NCI-H1092 (cell line): ENCODE data around the gene CSTA.

ENCODE experiments used
- DNase-seq: peaks from one replicate; lab custom pipeline; 2025; lab: John Stamatoyannopoulos, UW

CSTA gene, protein sequence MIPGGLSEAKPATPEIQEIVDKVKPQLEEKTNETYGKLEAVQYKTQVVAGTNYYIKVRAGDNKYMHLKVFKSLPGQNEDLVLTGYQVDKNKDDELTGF

GRCh38 chr3:122324871-122325323 is at the start of gene CSTA:
Gene CSTA (plus strand): TSS chr3:122325248. CDS start chr3:122325293, 45 bp downstream.
- no peak for DNase-seq

- DNase-seq: no peak
These were observed 43.2 kb upstream of the CSTA start for GRCh38 chr3:122281891-122282290.

- no peak for DNase-seq
These were observed 41.1 kb upstream of the CSTA start for GRCh38 chr3:122283796-122284445.

- DNase-seq: no peak
These were observed 40.6 kb upstream of the CSTA start for GRCh38 chr3:122284486-122284885.

DNA sequence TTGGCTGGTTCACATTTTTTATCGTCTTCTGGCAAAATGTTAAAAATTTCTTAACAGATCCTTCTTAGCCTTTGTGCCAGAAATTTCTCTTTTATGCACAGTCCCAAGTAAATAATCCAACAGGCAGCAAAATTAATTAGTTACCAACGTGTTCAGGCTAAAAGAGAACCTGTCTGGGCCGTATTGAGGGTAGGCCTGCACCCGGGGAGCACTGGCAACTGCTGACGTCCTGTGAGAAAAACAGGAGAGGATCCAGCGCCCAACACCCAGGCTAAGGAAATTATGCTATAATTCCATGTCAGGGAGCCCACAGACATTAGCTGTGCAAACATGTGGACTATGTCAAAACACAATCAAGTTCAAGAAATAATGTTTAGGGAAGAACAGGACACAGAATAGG is 30.7 kb upstream of the CSTA start:
- DNase-seq: no peak

DNA sequence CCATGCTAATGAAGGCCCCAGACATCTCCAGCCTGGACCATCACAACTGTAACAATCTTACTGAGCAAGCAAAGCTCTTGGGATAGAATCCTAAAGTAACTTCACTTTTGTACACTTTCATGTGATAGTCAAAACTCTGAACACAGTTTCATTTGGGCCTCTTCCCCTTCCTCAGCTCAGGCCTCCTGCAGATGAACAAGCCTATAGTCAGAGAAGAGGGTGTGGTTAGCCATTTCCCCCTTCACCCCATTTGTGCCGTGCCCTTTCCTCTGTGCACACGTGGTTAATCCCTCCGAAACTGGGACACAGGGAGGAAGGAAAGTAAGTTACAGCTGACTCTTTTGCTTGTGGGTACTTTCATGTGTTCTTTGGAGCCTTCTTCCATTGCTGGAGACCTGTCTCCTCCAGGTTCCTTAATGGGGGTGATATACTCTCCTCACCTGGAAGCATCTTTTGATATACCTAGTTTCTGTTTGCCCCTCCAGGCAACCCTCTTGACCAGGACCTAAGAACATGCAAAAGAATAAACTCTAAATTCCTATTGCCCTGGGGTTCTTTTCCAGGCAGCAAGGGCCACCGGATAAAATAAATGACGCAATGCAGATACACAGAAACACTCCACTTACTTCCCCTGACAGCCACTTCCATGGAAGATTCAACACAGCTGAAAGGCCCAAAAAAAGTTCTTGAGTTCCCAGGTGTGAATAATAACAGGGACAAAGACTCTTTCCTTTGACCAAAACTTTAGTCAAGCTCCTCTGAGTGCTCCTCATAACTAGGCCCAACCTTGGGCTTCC is 29.6 kb upstream of the CSTA start:
- DNase-seq: no peak

DNA sequence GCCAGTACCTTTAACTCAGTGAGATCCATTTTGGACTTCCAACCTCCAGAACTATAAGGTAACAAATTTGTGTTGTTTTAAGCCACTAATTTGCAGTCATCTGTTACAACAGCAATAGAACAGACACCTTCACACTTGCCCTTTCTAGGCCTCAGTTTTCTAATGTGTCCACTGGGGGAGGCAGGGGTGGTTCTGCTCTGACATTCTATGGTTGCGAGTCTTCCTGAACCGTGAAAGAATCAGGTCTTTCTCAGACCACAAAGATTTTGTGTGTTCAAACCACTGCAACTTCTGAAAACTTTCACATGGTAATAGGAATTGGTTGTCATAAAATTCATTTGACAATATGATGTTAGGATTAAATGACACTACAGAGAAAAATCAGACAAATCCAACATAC is 26.8 kb upstream of the CSTA start:
- no peak for DNase-seq

DNA sequence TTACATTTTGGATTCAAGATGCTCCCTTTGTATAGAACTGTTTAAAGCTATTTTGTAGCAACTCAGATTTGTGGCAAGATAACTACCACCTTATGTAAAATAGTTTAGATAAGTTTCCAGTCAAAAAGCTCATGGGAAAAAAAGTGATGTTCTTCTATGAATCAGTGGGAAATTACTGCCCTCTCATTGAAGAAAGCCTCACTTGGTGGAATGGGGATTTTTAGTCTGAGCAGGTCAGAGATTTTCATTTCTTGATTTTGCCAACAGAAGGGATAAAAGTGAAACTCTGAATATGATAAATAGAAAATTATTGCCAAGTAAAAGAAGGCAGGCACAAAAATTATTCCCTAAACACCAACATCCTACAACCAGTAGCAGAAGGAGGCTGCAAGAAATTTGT is 25.8 kb upstream of the CSTA start:
- DNase-seq: no peak

DNA sequence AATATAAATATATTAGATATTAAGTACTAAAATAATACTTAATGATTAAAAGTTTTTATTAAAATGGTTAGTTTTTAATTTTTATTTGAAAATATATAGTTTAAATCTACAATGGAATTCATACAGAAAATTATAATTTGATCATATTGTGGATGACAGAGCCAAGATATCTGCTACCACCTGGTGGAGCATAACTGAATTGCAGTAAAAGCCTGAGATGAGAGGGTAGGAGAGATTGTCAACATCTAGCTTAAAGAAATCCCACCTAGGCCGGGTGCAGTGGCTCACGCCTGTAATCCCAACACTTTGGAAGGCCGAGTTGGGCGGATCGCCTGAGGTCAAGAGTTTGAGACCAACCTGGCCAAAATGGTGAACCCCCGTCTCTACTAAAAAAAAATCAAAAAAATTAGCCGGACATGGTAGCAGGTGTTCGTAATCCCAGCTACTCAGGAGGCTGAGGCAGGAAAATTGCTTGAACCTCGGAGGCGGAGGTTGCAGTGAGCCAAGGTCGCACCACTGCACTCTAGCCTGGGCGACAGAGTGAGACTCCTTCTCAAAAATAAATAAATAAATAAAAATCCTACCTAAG is 25.1 kb upstream of the CSTA start:
- no peak for DNase-seq

DNA sequence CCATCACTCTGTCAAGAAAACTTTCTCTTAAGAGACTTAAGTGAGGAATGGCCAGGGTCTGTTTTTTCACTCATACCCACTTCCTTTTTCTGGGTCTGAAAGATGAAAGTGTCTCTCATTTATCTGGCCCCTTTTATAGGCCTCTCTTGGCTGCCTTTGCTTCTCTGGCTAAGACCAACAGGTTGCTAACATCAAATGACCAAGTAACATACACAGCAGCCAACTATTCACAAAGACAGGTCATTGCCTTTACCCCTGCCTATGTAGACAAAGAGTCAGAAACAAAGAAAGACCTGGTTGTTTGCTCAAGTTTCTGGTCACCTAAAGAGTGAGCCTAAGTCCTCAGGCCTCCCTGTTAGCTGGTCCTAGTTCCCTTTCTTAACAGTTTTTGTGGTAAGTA is 24.0 kb upstream of the CSTA start:
- DNase-seq: no peak

GRCh38 chr3:122305818-122306621 is 19.0 kb upstream of the CSTA start:
- no peak for DNase-seq

DNA sequence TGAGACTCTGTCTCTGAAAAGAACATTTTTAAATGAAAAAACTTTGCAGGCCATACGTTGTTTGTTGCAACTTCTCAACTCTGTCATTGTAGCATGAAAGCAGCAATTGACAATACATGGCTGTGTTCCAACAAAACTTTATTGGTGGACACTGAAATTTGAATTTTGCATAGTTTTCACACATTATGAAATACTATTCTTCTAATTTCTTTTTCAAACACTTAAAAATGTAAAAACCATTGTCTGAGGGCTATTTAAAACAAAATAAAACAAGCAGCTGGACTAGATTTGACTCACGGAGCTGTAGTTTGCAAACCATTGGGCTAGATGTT is 18.5 kb upstream of the CSTA start:
- DNase-seq: no peak

DNA sequence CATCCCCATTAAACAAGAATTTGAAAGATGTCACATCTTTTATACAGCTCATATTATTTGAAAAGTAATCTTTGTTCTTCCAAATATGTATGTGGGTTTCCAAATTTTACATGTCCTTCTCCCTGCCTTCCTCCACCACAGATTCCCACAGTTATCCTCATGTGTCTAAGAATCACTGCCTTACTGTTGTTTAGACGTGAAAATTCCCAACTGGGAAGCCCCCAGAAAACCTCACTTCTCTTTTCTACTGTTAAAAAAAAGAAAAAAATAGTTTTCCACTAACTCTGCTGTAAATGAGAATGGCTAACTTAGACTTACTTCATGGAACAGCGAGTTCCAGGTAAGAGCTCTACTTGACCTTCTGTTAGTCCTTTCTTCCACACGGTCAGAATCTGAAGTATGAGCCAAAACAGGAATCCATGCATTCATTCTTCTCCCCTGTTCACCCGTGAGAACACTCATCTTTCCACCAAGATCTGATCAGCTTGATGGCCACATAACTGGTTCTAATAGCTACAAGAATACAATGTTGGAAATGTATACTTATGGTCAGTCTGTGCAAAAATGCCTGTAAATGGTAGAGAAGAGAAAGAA is 17.9 kb upstream of the CSTA start:
- DNase-seq: no peak

GRCh38 chr3:122307976-122308375 is 17.1 kb upstream of the CSTA start:
- DNase-seq: no peak

GRCh38 chr3:122310361-122310760 is 14.7 kb upstream of the CSTA start:
- DNase-seq: no peak

GRCh38 chr3:122312826-122313225 is 12.2 kb upstream of the CSTA start:
- DNase-seq: no peak

DNA sequence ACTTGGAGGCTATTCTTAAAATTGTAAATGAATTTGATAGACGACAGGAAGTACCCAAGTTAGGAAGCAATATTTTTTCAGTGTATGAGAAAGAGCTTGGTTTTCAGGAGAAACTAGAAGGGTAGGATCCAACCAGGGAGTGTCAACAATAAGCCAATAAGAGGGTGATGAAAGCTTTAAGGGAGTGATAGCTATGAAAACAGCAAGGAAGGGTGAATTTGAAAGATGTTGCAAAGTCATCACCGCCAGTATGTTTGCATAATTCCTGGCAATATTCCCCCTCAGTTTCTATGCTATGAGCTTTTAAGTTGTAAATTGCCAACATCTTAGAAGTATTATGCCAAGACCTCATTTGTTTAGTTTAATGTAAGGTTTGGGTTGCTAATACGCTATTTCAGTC is 11.8 kb upstream of the CSTA start:
- no peak for DNase-seq

DNA sequence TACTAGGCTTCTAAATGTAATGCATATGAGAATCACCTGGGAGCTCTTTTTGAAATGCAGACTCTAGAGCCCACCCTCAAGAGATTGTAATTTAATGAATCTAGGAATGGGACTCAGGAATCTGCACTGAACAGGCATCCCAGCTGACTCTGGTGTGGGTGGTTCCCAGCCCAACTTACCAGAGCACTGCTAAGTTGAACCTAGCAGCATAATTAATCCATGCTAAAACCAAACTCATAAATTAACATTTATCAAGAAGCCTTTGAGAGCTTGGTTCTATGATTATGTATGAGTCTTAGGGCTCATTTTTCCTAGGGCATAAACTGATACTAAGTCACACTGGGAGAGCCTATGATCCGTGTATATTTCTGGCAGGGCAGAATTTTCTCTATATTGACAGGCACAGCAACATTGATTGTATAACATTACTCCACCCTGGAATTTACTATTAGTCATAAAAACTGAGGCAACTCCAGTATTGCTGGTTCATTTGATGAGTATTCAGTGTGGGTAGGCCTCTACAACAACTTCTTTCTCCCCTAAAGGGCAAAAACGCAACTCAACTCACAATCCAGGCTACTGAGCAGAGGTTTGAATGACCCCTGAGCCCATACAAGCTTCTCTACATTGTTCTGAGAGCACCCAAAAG is 10.7 kb upstream of the CSTA start:
- DNase-seq: no peak

- DNase-seq: no peak
These were observed 9.4 kb upstream of the CSTA start for GRCh38 chr3:122315619-122316018.

- DNase-seq: no peak
These were observed 8.7 kb upstream of the CSTA start for GRCh38 chr3:122316368-122316767.

- no peak for DNase-seq
These were observed 6.4 kb upstream of the CSTA start for GRCh38 chr3:122318620-122319019.
